GDM1 (cell line): ENCODE measurements around the gene MET.
"Not testable (repeated sequence)": the region's sequence is repeated elsewhere in the genome, so short reads cannot be mapped to it uniquely, and the experiment has no call there.

ENCODE experiments used
- DNase-seq: peaks from one replicate; lab custom pipeline; 2025; lab: John Stamatoyannopoulos, UW

MET gene

GRCh38 chr7:116754186-116754585 is 82.2 kb downstream of the MET start:
- DNase-seq = no peak

- no peak for DNase-seq
Measured at GRCh38 chr7:116757283-116757682, 85.3 kb downstream of the MET start.

GRCh38 chr7:116759642-116760041 is 87.6 kb downstream of the MET start:
- not testable (repeated sequence) for DNase-seq

GRCh38 chr7:116762971-116763370 is 91.0 kb downstream of the MET start:
- DNase-seq = no peak

- DNase-seq = no peak
Measured at GRCh38 chr7:116763647-116764046, 91.7 kb downstream of the MET start.

- DNase-seq = no peak
Measured at GRCh38 chr7:116766881-116767280, 94.9 kb downstream of the MET start.

- no peak for DNase-seq
Measured at GRCh38 chr7:116769546-116769945, 97.5 kb downstream of the MET start.

- no peak for DNase-seq
Measured at GRCh38 chr7:116770941-116771340, 98.9 kb downstream of the MET start.

- no peak for DNase-seq
Measured at GRCh38 chr7:116771640-116772039, 99.6 kb downstream of the MET start.

- no peak for DNase-seq
Measured at GRCh38 chr7:116772423-116772863, 100.4 kb downstream of the MET start.

- DNase-seq = no peak
Measured at GRCh38 chr7:116772926-116773749, 101.1 kb downstream of the MET start.

GRCh38 chr7:116776046-116776445 is 104.0 kb downstream of the MET start:
- no peak for DNase-seq

- DNase-seq = no peak
Measured at GRCh38 chr7:116776610-116777289, 104.8 kb downstream of the MET start.

- no peak for DNase-seq
Measured at GRCh38 chr7:116777651-116778281, 105.8 kb downstream of the MET start.

- no peak for DNase-seq
Measured at GRCh38 chr7:116779216-116779615, 107.2 kb downstream of the MET start.

- no peak for DNase-seq
Measured at GRCh38 chr7:116779931-116780330, 107.9 kb downstream of the MET start.

GRCh38 chr7:116780521-116780920 is 108.5 kb downstream of the MET start:
- no peak for DNase-seq

- DNase-seq = no peak
Measured at GRCh38 chr7:116780966-116781365, 109.0 kb downstream of the MET start.

GRCh38 chr7:116781584-116781983 is 109.6 kb downstream of the MET start:
- DNase-seq = no peak

- no peak for DNase-seq
Measured at GRCh38 chr7:116782177-116782711, 110.2 kb downstream of the MET start.

GRCh38 chr7:116783666-116784318 is 111.8 kb downstream of the MET start:
- no peak for DNase-seq

- no peak for DNase-seq
Measured at GRCh38 chr7:116784647-116785046, 112.7 kb downstream of the MET start.
